Measurements from ENCODE around the gene TNFSF12. TPM values are rescaled to one million over a fixed set of nuclear protein-coding genes. Genes with fewer than 3 reads are reported as not detected.
A peak's percentile ranks its signal among the peaks of the same experiment; 100 is the strongest.

The TNFSF12 gene
- polyA plus RNA-seq, 3 donors: 37.7 to 98.3 (median 50.2) TPM

DNA sequence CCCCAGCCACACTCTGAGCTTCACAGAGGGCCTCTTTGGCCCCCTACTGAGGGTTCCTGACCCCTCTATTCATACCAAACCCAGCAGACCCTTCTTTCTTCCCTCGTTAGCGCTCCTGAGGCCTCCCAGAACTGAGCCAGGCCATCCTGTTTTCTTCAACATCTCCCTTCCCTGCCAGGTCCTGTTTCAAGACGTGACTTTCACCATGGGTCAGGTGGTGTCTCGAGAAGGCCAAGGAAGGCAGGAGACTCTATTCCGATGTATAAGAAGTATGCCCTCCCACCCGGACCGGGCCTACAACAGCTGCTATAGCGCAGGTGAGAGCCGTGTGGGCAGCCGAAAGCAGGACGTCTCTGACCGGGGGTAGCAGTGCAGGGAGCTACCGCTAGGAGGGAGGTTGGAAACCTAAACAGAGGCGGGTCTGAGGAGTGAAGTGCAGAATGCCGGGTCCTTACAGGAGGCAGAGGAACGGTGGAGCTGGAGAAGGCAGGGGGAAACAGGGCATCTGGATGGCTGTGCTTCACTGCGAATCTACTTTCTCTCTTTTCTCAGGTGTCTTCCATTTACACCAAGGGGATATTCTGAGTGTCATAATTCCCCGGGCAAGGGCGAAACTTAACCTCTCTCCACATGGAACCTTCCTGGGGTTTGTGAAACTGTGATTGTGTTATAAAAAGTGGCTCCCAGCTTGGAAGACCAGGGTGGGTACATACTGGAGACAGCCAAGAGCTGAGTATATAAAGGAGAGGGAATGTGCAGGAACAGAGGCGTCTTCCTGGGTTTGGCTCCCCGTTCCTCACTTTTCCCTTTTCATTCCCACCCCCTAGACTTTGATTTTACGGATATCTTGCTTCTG lies 11.5 kb downstream of the TNFSF12 start:
- intact Hi-C loops (cut with micrococcal nuclease): loop anchor here (1.0 to 10.0 kb wide), 8 partner anchors 38 to 306 kb away; partner anchors contain the start of genes FGF11 (in 2 of the 2), TMEM102 (in 2 of the 2), CTDNEP1 (in 1 of the 2) and ELP5 (in 1 of the 2)
- DNase-seq: peak; percentile 56 to 65 (median 59)
- TF ChIP-seq, protein P1, sequence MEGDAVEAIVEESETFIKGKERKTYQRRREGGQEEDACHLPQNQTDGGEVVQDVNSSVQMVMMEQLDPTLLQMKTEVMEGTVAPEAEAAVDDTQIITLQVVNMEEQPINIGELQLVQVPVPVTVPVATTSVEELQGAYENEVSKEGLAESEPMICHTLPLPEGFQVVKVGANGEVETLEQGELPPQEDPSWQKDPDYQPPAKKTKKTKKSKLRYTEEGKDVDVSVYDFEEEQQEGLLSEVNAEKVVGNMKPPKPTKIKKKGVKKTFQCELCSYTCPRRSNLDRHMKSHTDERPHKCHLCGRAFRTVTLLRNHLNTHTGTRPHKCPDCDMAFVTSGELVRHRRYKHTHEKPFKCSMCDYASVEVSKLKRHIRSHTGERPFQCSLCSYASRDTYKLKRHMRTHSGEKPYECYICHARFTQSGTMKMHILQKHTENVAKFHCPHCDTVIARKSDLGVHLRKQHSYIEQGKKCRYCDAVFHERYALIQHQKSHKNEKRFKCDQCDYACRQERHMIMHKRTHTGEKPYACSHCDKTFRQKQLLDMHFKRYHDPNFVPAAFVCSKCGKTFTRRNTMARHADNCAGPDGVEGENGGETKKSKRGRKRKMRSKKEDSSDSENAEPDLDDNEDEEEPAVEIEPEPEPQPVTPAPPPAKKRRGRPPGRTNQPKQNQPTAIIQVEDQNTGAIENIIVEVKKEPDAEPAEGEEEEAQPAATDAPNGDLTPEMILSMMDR (IDR thresholded peaks at IDR 0.05): no peak
- Mint-ChIP-seq H3K4me3 (peak overlapping the region; percentile 97 to 98), H3K9me3 (peaks cover 0 to 3% (median 0%) of the 10 kb centered on the region in 7 donors), H3K4me1 (peaks cover 58% of the 10 kb centered on the region), H3K36me3 (peaks cover 36 to 59% of the 10 kb centered on the region in 2 donors), H3K27me3 (ENCODE audit: low read depth in 3 of 3) (peaks cover 0 to 7% (median 6%) of the 10 kb centered on the region in 3 donors), H3K27ac (peak overlapping the region; percentile 93 to 98 (median 96))
- H3K79me2 ChIP-seq (ENCODE audit: insufficient read depth, low read length): peaks cover 78% of the 10 kb centered on the region
- peak overlapping the region; percentile 90 for H3K4me2 ChIP-seq (replicated peaks; ENCODE audit: extremely low read depth, low read length, poor library complexity, severe bottlenecking)
- peaks cover 29 to 35% of the 10 kb centered on the region in 2 donors for H3K36me3 ChIP-seq (replicated peaks in 1 of 2; ENCODE audit: control insufficient read depth in 1 of 2, insufficient read depth in 2 of 2, low read length in 2 of 2)
- WGBS (ENCODE audit: insufficient coverage): 15% methylated on average over 11 of the region's 22 CpGs
- H3K9me3 ChIP-seq (replicated peaks in 1 of 2; ENCODE audit: control insufficient read depth in 1 of 2, insufficient read depth in 1 of 2, low read length in 2 of 2): no peaks in the 10 kb centered on the region
- peak overlapping the region; percentile 90 to 92 for H3K27ac ChIP-seq (ENCODE audit: low read depth in 1 of 2, low read length in 2 of 2)
- H3K4me3 ChIP-seq (replicated peaks in 1 of 3; ENCODE audit: low read depth in 2 of 3, low read length in 3 of 3): peak overlapping the region; percentile 69 to 100 (median 91)
- H2AFZ ChIP-seq (ENCODE audit: insufficient read depth, low read depth, low read length, poor library complexity, severe bottlenecking): peak overlapping the region; percentile 27
- peaks cover 60 to 70% of the 10 kb centered on the region in 2 donors for H3K4me1 ChIP-seq (ENCODE audit: control insufficient read depth in 1 of 2, insufficient read depth in 2 of 2, low read length in 2 of 2)
- H4K20me1 ChIP-seq (ENCODE audit: insufficient read depth, low read length): peaks cover 33% of the 10 kb centered on the region
- H3K27me3 ChIP-seq (ENCODE audit: control insufficient read depth in 2 of 2, insufficient read depth in 2 of 2, low read length in 2 of 2): no peaks in the 10 kb centered on the region
- H3K9ac ChIP-seq (ENCODE audit: insufficient read depth, low read length, poor library complexity, severe bottlenecking): peak overlapping the region; percentile 72

DNA sequence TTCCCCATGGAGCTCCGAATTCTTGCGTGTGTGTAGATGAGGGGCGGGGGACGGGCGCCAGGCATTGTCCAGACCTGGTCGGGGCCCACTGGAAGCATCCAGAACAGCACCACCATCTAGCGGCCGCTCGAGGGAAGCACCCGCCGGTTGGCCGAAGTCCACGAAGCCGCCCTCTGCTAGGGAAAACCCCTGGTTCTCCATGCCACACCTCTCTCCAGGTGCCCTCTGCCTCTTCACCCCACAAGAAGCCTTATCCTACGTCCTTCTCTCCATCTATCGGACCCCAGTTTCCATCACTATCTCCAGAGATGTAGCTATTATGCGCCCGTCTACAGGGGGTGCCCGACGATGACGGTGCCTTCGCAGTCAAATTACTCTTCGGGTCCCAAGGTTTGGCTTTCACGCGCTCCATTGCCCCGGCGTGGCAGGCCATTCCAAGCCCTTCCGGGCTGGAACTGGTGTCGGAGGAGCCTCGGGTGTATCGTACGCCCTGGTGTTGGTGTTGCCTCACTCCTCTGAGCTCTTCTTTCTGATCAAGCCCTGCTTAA lies 12.2 kb downstream of the TNFSF12 start:
- peaks cover 33% of the 10 kb centered on the region for H4K20me1 ChIP-seq (ENCODE audit: insufficient read depth, low read length)
- H3K27me3 Mint-ChIP-seq (ENCODE audit: low read depth in 3 of 3): peaks cover 0 to 6% (median 4%) of the 10 kb centered on the region in 3 donors
- intact Hi-C loops (cut with micrococcal nuclease): loop anchor here (1.0 to 10.0 kb wide), 8 partner anchors 38 to 306 kb away; partner anchors contain the start of genes FGF11 (in 2 of the 2), TMEM102 (in 2 of the 2), CTDNEP1 (in 1 of the 2) and ELP5 (in 1 of the 2)
- H3K36me3 ChIP-seq (replicated peaks in 1 of 2; ENCODE audit: control insufficient read depth in 1 of 2, insufficient read depth in 2 of 2, low read length in 2 of 2): peaks cover 36 to 42% of the 10 kb centered on the region in 2 donors
- peak overlapping the region; percentile 84 to 90 for H3K27ac ChIP-seq (ENCODE audit: low read depth in 1 of 2, low read length in 2 of 2)
- H3K36me3 Mint-ChIP-seq: peaks cover 39 to 62% of the 10 kb centered on the region in 2 donors
- DNase-seq: peak; percentile 74 to 84 (median 83)
- peaks cover 0 to 3% (median 0%) of the 10 kb centered on the region in 7 donors for H3K9me3 Mint-ChIP-seq
- H3K4me3 Mint-ChIP-seq: peak overlapping the region; percentile 97 to 98
- H3K4me1 ChIP-seq (ENCODE audit: control insufficient read depth in 1 of 2, insufficient read depth in 2 of 2, low read length in 2 of 2): peaks cover 54 to 63% of the 10 kb centered on the region in 2 donors
- peak overlapping the region; percentile 76 for H2AFZ ChIP-seq (ENCODE audit: insufficient read depth, low read depth, low read length, poor library complexity, severe bottlenecking)
- peak overlapping the region; percentile 90 for H3K4me2 ChIP-seq (replicated peaks; ENCODE audit: extremely low read depth, low read length, poor library complexity, severe bottlenecking)
- peak overlapping the region; percentile 72 for H3K9ac ChIP-seq (ENCODE audit: insufficient read depth, low read length, poor library complexity, severe bottlenecking)
- H3K4me3 ChIP-seq (replicated peaks in 1 of 3; ENCODE audit: low read depth in 2 of 3, low read length in 3 of 3): peak overlapping the region; percentile 69 to 100 (median 91)
- peak overlapping the region; percentile 93 to 98 (median 96) for H3K27ac Mint-ChIP-seq
- H3K27me3 ChIP-seq (ENCODE audit: control insufficient read depth in 2 of 2, insufficient read depth in 2 of 2, low read length in 2 of 2): no peaks in the 10 kb centered on the region
- TF ChIP-seq, protein P1 (IDR thresholded peaks at IDR 0.05): peak; percentile 90
- WGBS (ENCODE audit: insufficient coverage): 1% methylated on average over 22 of the region's 32 CpGs
- no peaks in the 10 kb centered on the region for H3K9me3 ChIP-seq (replicated peaks in 1 of 2; ENCODE audit: control insufficient read depth in 1 of 2, insufficient read depth in 1 of 2, low read length in 2 of 2)
- H3K4me1 Mint-ChIP-seq: peaks cover 54% of the 10 kb centered on the region
- H3K79me2 ChIP-seq (ENCODE audit: insufficient read depth, low read length): peaks cover 80% of the 10 kb centered on the region
